KOPT-K1 (cell line): ENCODE measurements around the gene ITIH5.
"Not testable (repeated sequence)": the region's sequence is repeated elsewhere in the genome, so short reads cannot be mapped to it uniquely, and the experiment has no call there.

Source experiments
- H3K27ac ChIP-seq: fragments of 200-600 bp; sonication (generic); 2 replicates; pipeline ENCODE4 v1.5.1; 2016; ENCODE audit warnings: antibody characterized with exemption, mild to moderate bottlenecking, low read depth, low read length; ENCODE audit not compliant: poor library complexity, severe bottlenecking
- H3K36me3 ChIP-seq: fragments of 200-600 bp; sonication (generic); 2 replicates; pipeline ENCODE4 v1.5.1; 2017; ENCODE audit warnings: antibody characterized with exemption, mild to moderate bottlenecking, low read length, moderate library complexity; ENCODE audit not compliant: insufficient read depth
- H3K9me3 ChIP-seq: fragments of 200-600 bp; sonication (generic); 2 replicates; pipeline ENCODE4 v1.5.1; 2017; ENCODE audit warnings: antibody characterized with exemption, low read length, mild to moderate bottlenecking; ENCODE audit not compliant: insufficient read depth, poor library complexity, severe bottlenecking

Gene ITIH5

GRCh38 chr10:7697426-7697825 lies 30.7 kb upstream of the ITIH5 start:
- Histone ChIP-seq H3K27ac (no peak overlapping the region), H3K9me3 (peaks cover 13% of the 10 kb centered on the region), H3K36me3 (no peaks in the 10 kb centered on the region)

- H3K9me3 ChIP-seq, result peaks cover 22% of the 10 kb centered on the region
- no peaks in the 10 kb centered on the region for H3K36me3 ChIP-seq
- H3K27ac ChIP-seq, result no peak overlapping the region
Measured at GRCh38 chr10:7696545-7696944, 29.8 kb upstream of the ITIH5 start.

- H3K36me3 ChIP-seq, H3K27ac ChIP-seq: not testable (repeated sequence)
- peaks cover 28% of the 10 kb centered on the region for H3K9me3 ChIP-seq
Measured at GRCh38 chr10:7693194-7693593, 26.4 kb upstream of the ITIH5 start.

- H3K27ac ChIP-seq, H3K36me3 ChIP-seq: not testable (repeated sequence)
- H3K9me3 ChIP-seq, result peaks cover 28% of the 10 kb centered on the region
Measured at GRCh38 chr10:7692368-7692767, 25.6 kb upstream of the ITIH5 start.

- H3K27ac ChIP-seq, H3K36me3 ChIP-seq: not testable (repeated sequence)
- H3K9me3 ChIP-seq, result peaks cover 28% of the 10 kb centered on the region
Measured at GRCh38 chr10:7690885-7691597, 24.3 kb upstream of the ITIH5 start.

- Histone ChIP-seq H3K27ac (no peak overlapping the region), H3K36me3 (no peaks in the 10 kb centered on the region), H3K9me3 (peaks cover 28% of the 10 kb centered on the region)
Measured at GRCh38 chr10:7689591-7689990, 22.8 kb upstream of the ITIH5 start.

GRCh38 chr10:7687228-7687907 lies 20.6 kb upstream of the ITIH5 start:
- Histone ChIP-seq H3K36me3 (no peaks in the 10 kb centered on the region), H3K27ac (no peak overlapping the region), H3K9me3 (peaks cover 15% of the 10 kb centered on the region)

GRCh38 chr10:7686351-7687171 lies 19.8 kb upstream of the ITIH5 start:
- Histone ChIP-seq H3K9me3 (peaks cover 7% of the 10 kb centered on the region), H3K36me3 (no peaks in the 10 kb centered on the region), H3K27ac (no peak overlapping the region)

GRCh38 chr10:7680078-7680477 lies 13.3 kb upstream of the ITIH5 start:
- H3K36me3 ChIP-seq, H3K9me3 ChIP-seq, H3K27ac ChIP-seq: not testable (repeated sequence)

- no peaks in the 10 kb centered on the region for H3K9me3 ChIP-seq
- no peak overlapping the region for H3K27ac ChIP-seq
- no peaks in the 10 kb centered on the region for H3K36me3 ChIP-seq
Measured at GRCh38 chr10:7679256-7679655, 12.5 kb upstream of the ITIH5 start.

- H3K36me3 ChIP-seq, result no peaks in the 10 kb centered on the region
- no peaks in the 10 kb centered on the region for H3K9me3 ChIP-seq
- no peak overlapping the region for H3K27ac ChIP-seq
Measured at GRCh38 chr10:7672341-7673134, 5.8 kb upstream of the ITIH5 start.

- no peaks in the 10 kb centered on the region for H3K36me3 ChIP-seq
- no peaks in the 10 kb centered on the region for H3K9me3 ChIP-seq
- H3K27ac ChIP-seq, result no peak overlapping the region
Measured at GRCh38 chr10:7670157-7670556, 3.4 kb upstream of the ITIH5 start.

- no peaks in the 10 kb centered on the region for H3K9me3 ChIP-seq
- no peak overlapping the region for H3K27ac ChIP-seq
- H3K36me3 ChIP-seq, result no peaks in the 10 kb centered on the region
Measured at GRCh38 chr10:7667262-7668141, 736 bp upstream of the ITIH5 start.

- Histone ChIP-seq H3K9me3 (no peaks in the 10 kb centered on the region), H3K36me3 (no peaks in the 10 kb centered on the region), H3K27ac (no peak overlapping the region)
Measured at GRCh38 chr10:7665767-7666166, 999 bp downstream of the ITIH5 start.
